ENCODE measurements around the gene ZNF547.
A peak's percentile ranks its signal among the peaks of the same experiment; 100 is the strongest.

Gene ZNF547

DNA sequence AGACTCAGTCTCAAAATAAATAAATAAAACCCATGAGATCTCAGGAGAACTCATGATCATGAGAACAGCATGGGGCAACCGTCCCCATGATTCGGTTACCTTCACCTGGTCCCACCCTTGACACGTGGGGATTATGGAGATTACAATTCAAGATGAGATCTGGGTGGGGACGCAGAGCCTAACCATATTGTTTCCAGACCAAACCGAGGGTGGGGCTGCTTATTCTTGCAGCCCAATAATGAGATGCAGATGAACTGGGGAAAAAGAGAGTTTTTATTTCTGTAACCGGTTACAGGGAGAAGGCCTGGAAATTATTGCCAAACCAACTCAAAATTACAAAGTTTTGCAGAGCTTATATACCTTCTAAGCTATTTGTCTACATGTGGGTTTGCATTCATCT, 12.8 kb downstream of the ZNF547 start:
- DNase-seq, result no peak

DNA sequence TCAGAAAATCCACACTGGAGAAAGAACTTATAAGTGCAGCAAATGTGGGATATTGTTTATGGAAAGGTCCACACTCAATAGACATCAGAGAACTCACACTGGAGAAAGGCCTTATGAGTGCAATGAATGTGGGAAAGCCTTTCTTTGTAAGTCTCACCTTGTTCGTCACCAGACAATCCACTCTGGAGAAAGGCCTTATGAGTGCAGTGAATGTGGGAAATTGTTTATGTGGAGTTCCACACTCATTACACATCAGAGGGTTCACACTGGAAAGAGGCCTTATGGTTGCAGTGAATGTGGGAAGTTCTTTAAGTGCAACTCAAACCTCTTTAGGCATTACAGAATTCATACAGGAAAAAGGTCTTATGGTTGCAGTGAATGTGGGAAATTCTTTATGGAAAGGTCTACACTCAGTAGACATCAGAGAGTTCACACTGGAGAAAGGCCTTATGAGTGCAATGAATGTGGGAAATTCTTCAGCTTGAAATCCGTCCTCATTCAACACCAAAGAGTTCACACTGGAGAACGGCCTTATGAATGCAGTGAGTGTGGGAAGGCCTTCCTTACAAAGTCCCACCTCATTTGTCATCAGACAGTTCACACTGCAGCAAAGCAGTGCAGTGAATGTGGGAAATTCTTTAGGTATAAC, 14.3 kb downstream of the ZNF547 start:
- DNase-seq, result no peak

DNA sequence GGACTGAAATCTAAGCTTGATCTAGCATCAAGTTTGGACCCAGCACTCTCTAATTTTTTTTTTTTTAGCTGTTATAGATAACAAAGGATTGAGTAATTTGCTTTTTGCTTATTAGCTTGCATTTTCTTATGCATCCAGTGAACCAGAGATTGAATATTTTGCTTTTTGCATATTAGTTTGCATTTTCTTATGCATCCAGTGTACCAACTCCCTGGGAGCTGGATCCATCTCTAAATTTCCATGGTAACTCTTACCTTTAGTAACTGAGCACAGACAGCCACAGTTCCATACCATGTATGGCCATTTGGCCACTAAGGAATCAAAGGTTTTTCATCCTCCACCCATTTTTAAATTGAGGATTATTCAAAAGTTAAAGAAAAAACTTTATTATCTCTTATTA, 17.6 kb downstream of the ZNF547 start:
- no peak for DNase-seq

DNA sequence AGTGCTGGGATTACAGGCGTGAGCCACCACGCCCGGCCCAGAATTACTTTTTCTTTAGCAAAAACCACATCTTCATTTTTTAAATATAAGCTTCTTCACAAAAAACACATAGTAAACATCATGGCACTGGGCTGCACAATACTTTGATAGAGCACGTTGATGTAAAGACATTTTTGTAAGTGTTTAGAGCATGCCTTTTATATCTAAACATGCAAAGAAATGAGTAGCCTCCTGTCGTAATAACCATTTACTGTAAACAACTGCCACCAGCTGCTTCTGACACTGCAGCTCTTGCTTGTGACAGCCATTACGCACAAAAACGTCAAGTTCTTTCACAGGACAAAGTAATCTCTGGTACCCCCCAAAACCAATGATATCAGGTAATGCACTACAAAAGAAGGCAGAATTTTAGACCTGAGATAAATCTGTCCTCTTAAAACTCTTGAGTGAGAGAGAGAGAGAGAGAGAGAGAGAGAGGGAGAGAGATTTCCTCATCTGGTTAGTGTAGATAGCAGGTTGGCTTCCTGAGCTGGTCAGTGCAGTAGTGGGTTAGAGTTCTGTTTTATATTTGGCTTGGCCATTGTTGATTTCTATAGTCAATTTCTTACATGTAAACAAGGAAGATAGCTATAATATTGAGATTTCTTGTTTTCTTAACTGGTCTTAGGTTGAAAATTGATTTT, 19.6 kb downstream of the ZNF547 start:
- DNase-seq, result no peak

DNA sequence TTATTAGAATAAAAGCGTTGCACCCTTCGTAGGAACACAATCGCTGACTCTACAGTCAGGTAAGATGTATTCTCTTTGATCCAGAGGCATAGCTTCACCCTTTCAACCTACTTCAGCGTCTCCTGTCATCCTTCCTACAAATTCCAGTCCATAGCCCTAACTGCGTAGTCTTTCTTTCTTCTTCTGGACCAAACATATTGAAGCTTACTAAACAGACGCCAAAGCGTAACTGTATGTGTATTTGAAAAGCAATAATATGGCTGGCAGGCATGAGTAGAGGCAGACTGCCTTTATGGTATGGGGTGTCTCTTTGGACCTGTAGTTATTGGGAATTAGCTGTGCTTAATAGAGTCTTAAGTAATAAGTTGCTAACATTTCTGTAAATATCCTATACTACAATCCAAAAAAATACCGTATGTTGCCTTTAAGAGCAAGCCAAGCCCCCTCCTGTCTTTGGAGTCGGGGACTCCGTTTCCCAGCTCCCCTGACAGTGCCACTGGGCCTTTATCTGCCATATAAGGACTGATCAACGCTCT, 25.9 kb downstream of the ZNF547 start:
- DNase-seq, result no peak

DNA sequence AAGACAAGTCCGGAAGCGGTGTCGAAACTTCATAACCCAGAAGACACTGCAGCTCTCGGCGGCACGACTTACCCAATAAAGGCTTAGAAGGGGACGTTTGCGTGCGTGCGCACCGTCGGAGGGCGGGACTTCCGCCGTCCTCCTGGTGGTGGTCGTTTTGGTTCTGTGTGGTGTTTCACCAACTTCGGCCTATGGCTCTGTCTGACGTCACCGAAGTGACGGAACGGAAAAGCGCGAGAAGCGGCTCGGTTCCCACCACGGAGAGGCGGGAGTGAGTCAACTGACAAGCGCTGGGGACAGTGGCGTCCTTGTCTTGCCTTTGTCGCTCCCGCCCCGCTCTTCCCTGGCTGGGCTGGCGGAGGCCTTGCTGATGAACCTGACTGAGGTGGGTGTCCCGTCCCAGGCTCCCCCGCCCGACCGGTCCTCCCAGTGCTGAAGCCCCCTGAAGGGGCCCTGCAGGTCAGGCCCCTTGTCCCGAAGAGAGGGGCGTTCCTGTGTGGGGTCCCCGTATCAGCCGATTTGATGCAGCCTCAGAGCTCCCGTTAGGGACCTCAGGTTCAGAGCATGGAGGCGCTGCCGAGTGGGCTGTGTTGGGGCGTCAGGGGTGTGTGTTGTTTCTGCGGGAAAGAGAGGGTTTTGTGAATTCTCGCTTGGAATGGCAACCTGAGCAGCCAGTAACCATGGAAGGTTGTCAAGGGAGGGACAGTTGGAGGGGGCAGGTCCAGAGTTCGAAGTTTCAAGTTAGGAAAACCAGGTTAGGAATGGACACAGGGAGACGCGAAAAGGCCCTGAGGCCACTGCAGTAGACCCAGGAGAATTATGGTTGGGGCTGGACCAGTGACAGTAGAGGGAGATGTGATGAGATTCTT, 26.6 kb downstream of the ZNF547 start, which contains the start of gene ZNF548:
TSS of gene ZNF548 (plus strand) at position 125 of the 869 bp plus-strand sequence. CDS start at position 371, 246 bp downstream.
- DNase-seq, result peak; percentile 95

DNA sequence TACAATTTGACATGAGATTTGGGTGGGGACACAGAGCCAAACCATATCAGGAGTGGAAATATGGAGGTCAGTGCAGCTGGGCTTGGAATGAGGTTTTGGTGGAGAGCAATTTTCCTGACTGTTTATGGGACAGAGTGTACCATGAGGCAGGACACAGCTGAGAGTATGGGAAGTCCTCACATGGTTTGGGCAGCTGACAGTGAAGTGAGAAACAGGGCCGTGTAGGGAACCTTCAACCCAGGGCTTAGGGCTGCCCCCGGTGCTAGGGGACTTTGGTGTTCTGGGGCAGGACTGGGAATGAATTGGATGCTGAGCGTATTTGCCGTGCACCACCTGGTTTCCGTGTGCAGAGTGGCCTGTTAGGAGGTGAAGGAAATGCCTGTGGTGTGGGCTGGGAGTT, 32.4 kb downstream of the ZNF547 start:
- no peak for DNase-seq

DNA sequence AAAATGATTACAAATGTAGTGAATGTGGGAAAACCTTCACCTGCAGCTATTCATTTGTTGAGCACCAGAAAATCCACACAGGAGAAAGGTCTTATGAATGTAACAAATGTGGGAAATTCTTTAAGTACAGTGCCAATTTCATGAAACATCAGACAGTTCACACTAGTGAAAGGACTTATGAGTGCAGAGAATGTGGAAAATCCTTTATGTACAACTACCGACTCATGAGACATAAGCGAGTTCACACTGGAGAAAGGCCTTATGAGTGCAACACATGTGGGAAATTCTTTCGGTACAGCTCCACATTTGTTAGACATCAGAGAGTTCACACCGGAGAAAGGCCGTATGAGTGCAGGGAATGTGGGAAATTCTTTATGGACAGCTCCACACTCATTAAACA, 35.5 kb downstream of the ZNF547 start:
- no peak for DNase-seq

DNA sequence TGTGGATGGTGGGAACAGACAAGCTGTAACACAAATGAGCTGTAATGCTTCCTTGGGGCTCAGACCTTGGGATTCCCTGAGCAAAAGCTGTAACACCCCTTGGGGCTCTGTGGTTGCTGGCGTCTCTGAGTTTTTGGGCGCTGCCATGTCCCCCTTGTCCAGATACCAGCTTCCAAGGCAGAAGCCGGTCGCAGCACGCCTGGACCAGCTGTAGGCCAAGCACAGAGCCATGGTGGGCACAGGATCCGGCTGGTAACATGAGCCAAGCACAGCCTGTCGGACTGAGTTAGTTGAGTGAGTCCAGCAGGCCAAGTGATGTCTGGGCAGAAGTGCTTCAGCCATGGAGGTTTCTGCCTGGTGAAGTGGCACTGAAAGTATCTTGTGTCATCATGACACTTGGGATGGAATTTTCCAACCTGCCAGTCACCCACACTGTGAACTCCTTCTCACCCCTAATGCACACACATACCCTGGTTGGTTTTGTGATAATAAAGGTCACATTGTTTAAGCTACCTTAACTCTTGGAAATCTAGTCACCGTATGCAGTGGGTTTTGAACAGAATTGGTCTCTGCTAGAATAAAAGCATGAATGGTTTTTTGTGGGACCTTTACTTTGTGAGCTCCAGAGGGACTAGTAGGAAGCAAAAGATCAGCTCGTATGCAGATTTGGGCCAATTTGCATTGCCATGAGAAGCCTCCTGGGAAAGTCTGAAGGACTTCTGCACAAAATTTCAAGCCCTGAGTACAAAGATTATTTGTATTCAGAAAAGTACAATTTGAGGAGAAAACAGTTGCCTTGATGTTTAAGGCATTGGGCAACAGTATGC, 40.6 kb downstream of the ZNF547 start:
- no peak for DNase-seq

DNA sequence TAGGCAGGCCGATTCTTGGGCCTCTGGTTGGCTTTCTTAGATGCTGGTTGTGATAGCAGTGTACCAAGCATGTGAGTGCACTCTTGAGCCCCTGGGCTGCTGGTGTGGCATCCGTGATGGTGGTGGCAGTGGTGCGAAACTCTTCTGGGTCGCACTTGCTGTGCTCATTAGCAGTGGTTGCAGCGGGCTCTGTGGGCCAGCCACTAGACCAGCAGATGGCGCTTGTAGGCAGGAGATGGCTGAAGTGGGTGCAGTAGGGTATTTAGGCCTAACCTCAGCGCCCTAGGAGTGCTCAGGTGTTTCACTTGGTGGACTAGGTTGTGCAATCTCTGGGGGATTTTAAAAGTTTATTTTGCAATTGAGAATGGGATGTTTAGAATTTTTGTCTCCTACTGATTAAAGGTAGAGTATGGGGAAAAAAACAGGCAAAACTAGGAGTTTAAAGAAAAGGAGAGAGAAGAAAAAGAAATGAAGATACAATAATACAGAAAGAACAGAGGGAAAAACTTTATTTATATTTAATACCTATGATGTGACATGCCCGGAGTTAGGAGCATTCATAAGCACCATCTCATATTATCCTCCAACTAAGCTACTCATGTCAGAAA, 43.3 kb downstream of the ZNF547 start:
- DNase-seq, result peak; percentile 72

DNA sequence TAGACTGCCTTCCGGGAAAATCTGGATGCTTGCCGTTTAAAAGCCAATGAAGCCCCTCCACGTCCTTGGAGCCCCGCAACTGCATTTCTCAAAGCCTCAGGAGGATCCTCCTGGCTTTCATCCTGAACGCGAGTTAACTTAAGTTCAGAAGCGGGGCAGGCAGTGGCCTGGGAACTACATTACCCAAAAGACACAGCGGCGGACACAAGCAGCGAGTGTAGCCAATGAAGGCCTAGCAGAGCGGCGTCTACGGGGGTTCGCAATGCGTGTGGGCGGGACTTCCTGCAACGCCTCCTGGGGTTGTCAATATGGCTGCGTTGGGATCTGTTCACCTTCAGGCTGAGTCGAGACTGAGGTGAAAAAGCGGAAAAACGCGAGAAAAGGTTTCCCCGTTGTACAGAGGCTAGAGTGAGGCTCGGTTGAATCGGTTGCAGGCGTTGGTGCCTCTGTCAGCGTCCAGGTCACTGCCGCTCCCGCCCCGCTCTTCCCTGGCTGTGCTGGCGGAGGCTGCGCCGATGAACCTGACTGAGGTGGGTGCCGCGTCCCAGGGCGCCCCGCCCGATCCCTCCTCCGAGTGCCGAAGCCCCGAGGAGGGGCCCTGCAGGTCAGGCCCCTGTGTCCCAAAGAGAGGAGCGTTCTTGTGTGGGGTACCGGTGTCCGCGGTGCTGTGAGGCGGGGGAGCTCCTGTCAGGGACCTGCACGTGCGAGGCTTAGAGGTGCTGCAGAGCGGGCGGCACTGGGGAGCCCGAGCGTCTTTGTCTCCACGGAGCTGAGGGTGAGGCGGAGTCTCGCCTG, 47.7 kb downstream of the ZNF547 start, which contains the start of gene ZNF17:
TSS of gene ZNF17 (plus strand) at position 285 of the 795 bp plus-strand sequence. CDS start 2,455 bp downstream, outside the sequence.
- peak; percentile 93 for DNase-seq

DNA sequence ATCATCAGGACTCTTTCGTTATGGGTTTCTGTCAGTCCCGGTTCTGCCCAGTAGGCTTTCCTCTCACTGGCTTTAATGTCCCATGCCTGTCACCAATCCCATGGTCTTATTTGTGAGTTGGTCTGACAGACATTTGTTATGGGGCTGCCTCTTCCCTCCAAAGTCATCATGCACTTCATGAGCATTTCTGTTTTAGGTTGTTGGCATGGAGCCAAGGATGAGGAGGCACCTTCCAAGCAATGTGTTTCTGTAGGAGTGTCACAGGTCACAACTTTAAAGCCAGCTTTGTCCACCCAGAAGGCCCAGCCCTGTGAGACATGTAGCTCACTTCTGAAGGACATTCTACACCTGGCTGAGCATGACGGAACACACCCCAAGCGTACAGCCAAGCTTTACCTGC, 56.1 kb downstream of the ZNF547 start:
- no peak for DNase-seq

DNA sequence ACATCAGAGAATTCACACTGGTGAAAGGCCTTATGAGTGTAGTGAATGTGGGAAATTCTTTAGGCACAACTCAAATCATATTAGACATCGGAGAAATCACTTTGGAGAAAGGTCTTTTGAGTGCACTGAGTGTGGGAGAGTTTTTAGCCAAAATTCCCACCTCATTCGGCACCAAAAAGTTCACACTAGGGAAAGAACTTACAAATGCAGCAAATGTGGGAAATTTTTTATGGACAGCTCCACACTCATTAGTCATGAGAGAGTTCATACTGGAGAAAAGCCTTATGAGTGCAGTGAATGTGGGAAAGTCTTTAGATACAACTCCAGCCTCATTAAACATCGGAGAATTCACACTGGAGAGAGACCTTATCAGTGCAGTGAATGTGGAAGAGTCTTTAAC, 57.7 kb downstream of the ZNF547 start:
- DNase-seq, result no peak
